ENCODE measurements around the gene FLYWCH1. TPM values are rescaled to one million over a fixed set of nuclear protein-coding genes. Genes with fewer than 3 reads are reported as not detected.
A peak's percentile ranks its signal among the peaks of the same experiment; 100 is the strongest.
"Not testable (repeated sequence)": the region's sequence is repeated elsewhere in the genome, so short reads cannot be mapped to it uniquely, and the experiment has no call there.

FLYWCH1 gene
- total and polyA plus RNA-seq, 9 of the 15 experiments (the other 6 are each of a cell fraction or from before 2014, with no cell fraction given), result 0.18 to 33.6 (median 11.3) TPM

DNA sequence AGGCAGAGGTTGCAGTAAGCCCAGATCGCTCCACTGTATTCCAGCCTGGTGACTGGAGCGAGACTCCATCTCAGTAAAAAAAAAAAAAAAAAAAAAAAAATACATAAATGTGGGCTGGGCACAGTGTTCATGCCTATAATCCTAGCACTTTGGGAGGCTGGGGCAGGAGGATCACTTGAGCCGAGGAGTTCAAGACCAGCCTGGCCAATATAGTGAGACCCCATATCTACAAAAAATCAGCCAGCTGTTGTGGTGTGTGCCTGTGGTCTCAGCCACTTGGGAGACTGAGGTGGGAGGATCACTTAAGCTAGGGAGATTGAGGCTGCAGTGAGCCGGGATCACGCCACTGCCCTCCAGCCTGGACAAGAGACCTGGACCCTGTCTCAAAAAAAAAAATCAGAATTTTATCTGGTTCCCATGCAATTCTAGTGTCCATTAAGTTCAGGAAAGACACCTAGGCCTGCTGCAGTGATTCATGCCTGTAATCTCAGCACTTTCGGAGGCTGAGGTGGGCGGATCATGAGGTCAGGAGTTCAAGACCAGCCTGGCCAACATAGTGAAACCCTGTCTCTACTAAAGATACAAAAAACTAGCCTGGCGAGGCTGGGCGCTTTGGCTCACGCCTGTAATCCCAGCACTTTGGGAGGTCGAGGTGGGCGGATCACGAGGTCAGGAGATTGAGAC, 19.6 kb downstream of the FLYWCH1 start:
- peaks cover 33% of the 10 kb centered on the region; the same call in 1 of the 3 replicates for H3K36me3 ChIP-seq (ENCODE audit: control insufficient read depth, insufficient read depth, low read length)
- H2AFZ ChIP-seq (ENCODE audit: low read depth, low read length); H3K4me3 ChIP-seq; H3K9me3 ChIP-seq (replicated peaks; ENCODE audit: control insufficient read depth, insufficient read depth, low read depth, low read length); H3K9ac ChIP-seq (ENCODE audit: insufficient read depth in 1 of 2, low read depth in 2 of 2, low read length in 2 of 2); H3K9me1 ChIP-seq (ENCODE audit: control insufficient read depth, insufficient read depth, low read length); FAIRE-seq; H3K4me1 ChIP-seq (replicated peaks in 1 of 2; ENCODE audit: control insufficient read depth in 2 of 2, insufficient read depth in 2 of 2, low read length in 2 of 2); DNase-seq (ENCODE audit: extremely low read depth in 1 of 4, low spot score in 3 of 4); intact Hi-C loops (cut with micrococcal nuclease); H3K4me2 ChIP-seq (ENCODE audit: insufficient read depth, low read length); ATAC-seq; H3K27me3 ChIP-seq (ENCODE audit: control insufficient read depth in 2 of 2, insufficient read depth in 2 of 2, low read length in 2 of 2); H4K20me1 ChIP-seq (replicated peaks; ENCODE audit: control insufficient read depth, insufficient read depth, low read length); CTCF ChIA-PET (ENCODE audit: low intra/inter-chr PET ratio); in situ Hi-C loops (cut with MboI); H3K27ac ChIP-seq (ENCODE audit: extremely low read depth, low read depth, low read length); BruUV-seq (replicated peaks); H3K79me2 ChIP-seq (ENCODE audit: control insufficient read depth, insufficient read depth, low read length): not testable (repeated sequence)
- WGBS (ENCODE audit: insufficient coverage, low coverage, missing lambda C conversion rate), result 89% methylated on average over 13 of the region's 13 CpGs
- POLR2A ChIA-PET, result interaction anchor here (0.5 to 1.2 kb wide), 4 partner anchors 8 to 108 kb away, joined by 3 to 4 read pairs (median 3); no protein-coding TSS in a partner anchor
- peak; percentile 41; the same call in 1 of the 2 replicates for TF ChIP-seq EGR1 (conservative IDR thresholded peaks at IDR 0.05)
- TF ChIP-seq ZNF121 (CRISPR knock-in tag; conservative IDR thresholded peaks at IDR 0.05), result peak; percentile 74; the same call in 1 of the 2 replicates
- peak; percentile 80 to 89; a peak in 3 of 4 replicates for TF ChIP-seq KDM1A (IDR thresholded peaks at IDR 0.05)

- Histone ChIP-seq H3K4me3 (no peak overlapping the region), H3K4me1 (replicated peaks in 1 of 2; ENCODE audit: control insufficient read depth in 2 of 2, insufficient read depth in 2 of 2, low read length in 2 of 2) (peaks cover 0 to 14% of the 10 kb centered on the region in 2 experiments; a peak in 2 of 5 replicates), H3K36me3 (ENCODE audit: control insufficient read depth, insufficient read depth, low read length) (peaks cover 49% of the 10 kb centered on the region; the same call in 2 of the 3 replicates), H3K4me2 (ENCODE audit: insufficient read depth, low read length) (no peak overlapping the region), H4K20me1 (replicated peaks; ENCODE audit: control insufficient read depth, insufficient read depth, low read length) (no peaks in the 10 kb centered on the region), H3K27ac (ENCODE audit: extremely low read depth, low read depth, low read length) (no peak overlapping the region), H3K9me1 (ENCODE audit: control insufficient read depth, insufficient read depth, low read length) (no peaks in the 10 kb centered on the region), H3K9me3 (replicated peaks; ENCODE audit: control insufficient read depth, insufficient read depth, low read depth, low read length) (no peaks in the 10 kb centered on the region), H3K27me3 (ENCODE audit: control insufficient read depth in 2 of 2, insufficient read depth in 2 of 2, low read length in 2 of 2) (no peaks in the 10 kb centered on the region), H2AFZ (ENCODE audit: low read depth, low read length) (no peak overlapping the region), H3K79me2 (ENCODE audit: control insufficient read depth, insufficient read depth, low read length) (no peaks in the 10 kb centered on the region), H3K9ac (ENCODE audit: insufficient read depth in 1 of 2, low read depth in 2 of 2, low read length in 2 of 2) (0 out of 4 replicates have a peak overlapping the region, but pooled peaks of 1 of the 2 experiments have one; percentile 9)
- intact Hi-C loops (cut with micrococcal nuclease), result no loop called here
- no peak for ATAC-seq
- WGBS (ENCODE audit: insufficient coverage, low coverage, missing lambda C conversion rate), result 95% methylated on average over 25 of the region's 30 CpGs
- POLR2A ChIA-PET, result interaction anchor here (0.6 kb wide), 1 partner anchor 82 kb away, joined by 3 read pairs; no protein-coding TSS in a partner anchor
- in situ Hi-C loops (cut with MboI), result no loop called here
- BruUV-seq (replicated peaks), result no TSS peak
- CTCF ChIA-PET (ENCODE audit: low intra/inter-chr PET ratio), result no interaction called here
- no peak for FAIRE-seq
- no peak for TF ChIP-seq ZNF318 (IDR thresholded peaks at IDR 0.05; ENCODE audit: borderline replicate concordance in 1 of 2, low read depth in 1 of 2)
- TF ChIP-seq RBFOX2 (IDR thresholded peaks at IDR 0.05; ENCODE audit: low read depth, low read length), result 0 out of 2 replicates have a peak, but pooled peaks have one; percentile 28
- no peak for TF ChIP-seq PURB (CRISPR knock-in tag; IDR thresholded peaks at IDR 0.05; ENCODE audit: low read depth)
- DNase-seq (ENCODE audit: extremely low read depth in 1 of 4, low spot score in 3 of 4), result no peak
These were observed 21.4 kb downstream of the FLYWCH1 start for GRCh38 chr16:2933136-2933535.

Measured in K562 (cell line).